Epithelial cell of proximal tubule (primary cell): ENCODE results near the gene RASSF10. TPM values are rescaled to one million over a fixed set of nuclear protein-coding genes. Genes with fewer than 3 reads are reported as not detected.

ENCODE experiments used
- DNase-seq: peaks from one replicate; pipeline ENCODE4 v3.0.0-alpha.2; 2011; ENCODE audit warnings: low read depth
- H3K4me3 ChIP-seq: 2 replicates; pipeline ENCODE4 v1.5.1; 2011; ENCODE audit warnings: low read depth, mild to moderate bottlenecking, low read length
- total RNA-seq: library from RNA; depleted of rRNA; stranded (reverse); fragments of >200 nt; gene quantifications from 2 replicates; pipeline ENCODE4 v1.2.3, GENCODE V29; 2015
- TF ChIP-seq, protein P1 (sequence below): conservative IDR thresholded peaks from 2 replicates; pipeline ENCODE4 v1.5.1; 2012; ENCODE audit warnings: low read depth, mild to moderate bottlenecking, low read length

The RASSF10 gene
- 1.6 and 3.0 TPM in 2 replicates for total RNA-seq

DNA sequence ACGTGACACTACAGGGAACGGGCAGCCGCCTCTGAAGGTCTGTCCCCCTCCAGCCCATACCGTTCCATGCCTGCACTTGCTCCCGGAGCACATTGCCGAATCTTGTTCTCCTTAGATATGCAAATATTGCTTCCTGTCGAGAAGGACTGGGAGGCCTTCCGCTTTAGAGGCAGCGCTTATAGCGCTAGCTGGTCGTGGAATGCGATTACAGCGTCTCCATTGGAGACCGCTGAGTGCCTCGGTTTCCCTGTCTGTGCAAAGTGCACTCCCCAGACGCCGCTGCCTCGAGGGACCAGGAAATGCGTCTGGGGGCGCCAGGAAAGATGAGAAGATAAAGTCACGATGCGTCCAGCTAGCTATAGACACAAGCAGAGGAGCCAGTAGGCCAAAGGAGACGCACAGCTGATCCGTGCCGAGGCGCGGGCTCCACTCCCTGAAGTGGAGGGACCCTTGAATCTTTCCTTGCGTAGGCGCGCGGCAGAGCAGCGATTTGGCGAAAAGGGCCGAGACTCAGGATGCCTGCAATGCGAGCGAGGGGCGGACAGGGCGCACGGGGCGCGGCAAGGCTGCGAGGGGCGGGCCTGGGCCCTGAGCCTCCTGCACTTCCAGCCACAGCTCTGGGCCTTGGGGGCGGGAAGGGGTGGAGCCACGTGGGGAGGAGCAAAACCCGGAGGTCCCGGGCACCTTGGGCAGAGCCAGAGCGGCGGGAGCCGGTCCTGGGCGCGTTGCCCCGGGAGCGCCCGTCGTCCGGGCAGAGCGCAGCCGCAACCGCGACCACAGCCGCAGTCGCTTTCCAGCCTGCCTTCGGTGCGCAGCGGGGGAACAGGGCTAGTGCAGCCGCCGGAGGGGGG lies at the start of gene RASSF10:
Gene RASSF10, plus strand, starts transcription at position 692 of the 851 bp plus-strand sequence. CDS start 261 bp downstream, outside the sequence.
- TF ChIP-seq, protein P1, sequence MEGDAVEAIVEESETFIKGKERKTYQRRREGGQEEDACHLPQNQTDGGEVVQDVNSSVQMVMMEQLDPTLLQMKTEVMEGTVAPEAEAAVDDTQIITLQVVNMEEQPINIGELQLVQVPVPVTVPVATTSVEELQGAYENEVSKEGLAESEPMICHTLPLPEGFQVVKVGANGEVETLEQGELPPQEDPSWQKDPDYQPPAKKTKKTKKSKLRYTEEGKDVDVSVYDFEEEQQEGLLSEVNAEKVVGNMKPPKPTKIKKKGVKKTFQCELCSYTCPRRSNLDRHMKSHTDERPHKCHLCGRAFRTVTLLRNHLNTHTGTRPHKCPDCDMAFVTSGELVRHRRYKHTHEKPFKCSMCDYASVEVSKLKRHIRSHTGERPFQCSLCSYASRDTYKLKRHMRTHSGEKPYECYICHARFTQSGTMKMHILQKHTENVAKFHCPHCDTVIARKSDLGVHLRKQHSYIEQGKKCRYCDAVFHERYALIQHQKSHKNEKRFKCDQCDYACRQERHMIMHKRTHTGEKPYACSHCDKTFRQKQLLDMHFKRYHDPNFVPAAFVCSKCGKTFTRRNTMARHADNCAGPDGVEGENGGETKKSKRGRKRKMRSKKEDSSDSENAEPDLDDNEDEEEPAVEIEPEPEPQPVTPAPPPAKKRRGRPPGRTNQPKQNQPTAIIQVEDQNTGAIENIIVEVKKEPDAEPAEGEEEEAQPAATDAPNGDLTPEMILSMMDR: no peak
- H3K4me3 ChIP-seq: peak within 1 kb of the TSS; percentile 63
- no peak for DNase-seq

DNA sequence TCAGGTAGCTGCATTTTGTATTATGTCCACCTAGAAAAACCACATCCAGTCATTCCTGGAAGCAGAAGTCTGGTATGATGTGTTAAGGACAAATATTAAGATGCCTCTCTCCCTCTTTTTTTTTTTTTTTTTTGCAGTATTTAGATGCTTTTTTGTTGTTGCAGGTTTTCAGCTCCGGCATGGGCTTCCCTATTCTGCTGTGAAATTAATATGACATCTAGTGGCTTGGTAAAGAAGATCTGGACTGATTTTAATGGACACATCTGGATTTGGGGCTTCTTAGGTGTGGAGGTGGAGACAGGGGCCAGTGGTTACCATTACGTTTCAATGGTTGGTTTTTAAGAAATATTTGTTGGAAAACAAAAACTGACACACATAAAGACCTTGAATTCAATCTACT lies 47.5 kb upstream of the RASSF10 start:
- TF ChIP-seq, protein P1: no peak
- no peak for DNase-seq
- H3K4me3 ChIP-seq: no peak overlapping the region

DNA sequence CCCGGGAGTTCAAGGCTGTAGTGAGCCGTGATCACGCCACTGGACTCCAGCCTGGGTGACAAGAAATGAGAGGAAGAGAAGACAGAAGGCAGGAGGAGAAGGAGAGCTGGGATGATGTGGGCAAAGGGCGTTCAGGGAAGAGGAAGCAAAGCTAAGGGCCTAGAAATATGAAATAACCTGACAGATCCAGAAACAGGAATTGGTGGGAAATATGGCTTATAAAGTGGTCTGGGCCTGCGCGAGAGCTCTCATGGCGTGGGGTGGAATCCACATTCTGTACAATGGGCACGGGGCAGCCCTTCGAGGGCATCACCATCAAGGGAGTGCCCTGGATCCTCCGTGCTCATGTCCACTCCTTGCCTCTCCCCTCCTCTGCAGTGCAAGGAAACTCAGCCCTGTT lies 46.8 kb upstream of the RASSF10 start:
- TF ChIP-seq, protein P1: no peak
- no peak overlapping the region for H3K4me3 ChIP-seq

DNA sequence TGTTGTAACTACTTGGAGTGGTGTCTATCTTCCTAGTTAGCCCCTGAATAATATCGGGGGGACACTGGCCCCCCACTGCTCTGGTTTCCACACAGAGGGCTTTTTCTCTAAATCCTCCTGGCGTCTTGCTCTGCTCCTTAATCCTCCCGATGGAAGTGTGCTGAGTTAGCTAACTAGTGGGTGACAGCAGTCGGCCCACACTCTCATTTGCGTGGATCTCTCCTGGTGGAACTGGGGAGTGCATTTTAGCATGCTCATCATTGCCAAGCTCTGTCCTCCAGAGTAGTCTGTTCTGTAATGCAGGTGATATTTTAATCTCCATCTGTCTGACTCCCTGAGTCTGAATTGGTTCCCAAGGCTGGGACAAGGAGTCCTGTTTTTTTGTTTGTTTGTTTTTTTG lies 46.1 kb upstream of the RASSF10 start:
- H3K4me3 ChIP-seq: no peak overlapping the region
- TF ChIP-seq, protein P1: no peak
- DNase-seq: no peak

More for the DNA sequence above, 46.8 kb upstream of the RASSF10 start:
- no peak for DNase-seq

DNA sequence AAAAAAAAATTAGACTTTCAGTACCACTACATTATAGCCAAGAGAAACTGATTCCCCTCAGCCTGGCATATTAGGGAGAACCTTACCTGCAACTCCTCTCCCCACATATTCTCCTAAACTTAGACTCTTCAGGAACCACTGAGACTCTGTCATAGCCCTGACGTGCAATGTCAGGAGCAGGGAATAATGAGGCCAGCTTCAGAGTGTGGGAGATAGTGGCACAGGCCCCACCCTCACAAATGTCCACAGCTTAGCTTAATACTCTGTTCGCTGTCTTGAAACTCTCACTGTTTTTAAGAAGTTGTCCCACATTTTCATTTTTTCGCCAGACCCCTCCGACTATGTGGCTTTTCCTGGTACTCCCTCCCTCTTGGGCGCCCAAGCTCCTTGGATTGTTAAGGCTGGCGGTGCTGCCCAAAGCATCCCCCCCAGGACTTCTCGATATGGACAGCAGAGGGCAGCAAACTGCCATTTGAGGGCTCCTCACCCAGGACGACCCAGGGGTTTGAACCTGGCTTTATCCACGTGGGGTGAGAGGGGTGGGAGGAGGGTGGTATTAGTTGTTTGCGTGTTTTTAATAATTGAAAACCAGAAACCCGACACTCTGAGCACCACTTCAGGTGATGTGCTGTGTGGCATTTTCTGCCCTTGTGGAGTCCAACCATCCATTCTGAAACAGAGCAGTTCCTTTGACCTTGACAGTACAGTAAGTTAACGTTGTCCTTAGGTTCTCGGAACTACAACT lies 45.2 kb upstream of the RASSF10 start:
- TF ChIP-seq, protein P1: peak; percentile 79
- H3K4me3 ChIP-seq: no peak overlapping the region
- no peak for DNase-seq

DNA sequence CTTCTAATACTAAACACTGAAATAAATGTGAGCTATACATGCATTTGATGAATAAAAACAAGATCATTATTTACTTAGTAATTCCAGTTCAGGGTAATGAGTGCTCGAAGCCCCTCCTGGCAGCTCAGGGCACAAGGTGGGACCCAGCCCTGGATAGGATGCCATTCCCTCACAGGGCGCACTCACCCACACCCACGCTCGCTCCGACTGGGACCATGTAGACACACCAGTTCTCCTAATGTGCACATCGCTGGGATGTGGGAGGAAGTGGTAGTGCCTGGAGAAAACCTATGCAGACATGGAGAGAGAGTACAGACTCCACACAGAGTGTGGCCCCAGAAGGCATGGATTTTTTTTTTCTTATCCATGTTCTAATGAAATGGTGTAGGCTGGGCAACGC lies 44.5 kb upstream of the RASSF10 start:
- DNase-seq: no peak
- H3K4me3 ChIP-seq: no peak overlapping the region
- TF ChIP-seq, protein P1: no peak
